MCF 10A (cell line): ENCODE results near the gene NPY4R2. TPM values are rescaled to one million over a fixed set of nuclear protein-coding genes. Genes with fewer than 3 reads are reported as not detected.
"Not testable (repeated sequence)": the region's sequence is repeated elsewhere in the genome, so short reads cannot be mapped to it uniquely, and the experiment has no call there.

Experiments used
- Bru-seq: library from RNA; stranded (reverse); fragments of 400-500 nt; gene quantifications from one replicate; lab custom pipeline; 2021; lab: Mats Ljungman, UMichigan
- BruChase-seq, 2 experiments: library from RNA; stranded (reverse); fragments of 400-500 nt; gene quantifications; one replicate each; lab custom pipeline; 2021; lab: Mats Ljungman, UMichigan
- BruUV-seq: library from RNA; stranded (reverse); fragments of 400-500 nt; replicated peaks from 2 replicates; lab custom pipeline; 2021; lab: Mats Ljungman, UMichigan
- CTCF ChIA-PET: fragments of 300-600 bp; sonication (Branson Sonifier 250); formaldehyde crosslinking; extraction: SDS; loops from one replicate; lab custom pipeline; 2021; ENCODE audit warnings: antibody characterized with exemption, inconsistent platforms; lab: Yijun Ruan, JAX
- POLR2A ChIA-PET: fragments of 300-600, 350-650 bp; sonication (Branson Sonifier 250); formaldehyde crosslinking; extraction: SDS; loops from one replicate; lab custom pipeline; 2020; ENCODE audit warnings: antibody characterized with exemption, inconsistent platforms; lab: Yijun Ruan, JAX
- DNase-seq: peaks from one replicate; pipeline ENCODE4 v3.0.0-alpha.2; 2018; ENCODE audit not compliant: unreplicated experiment
- H3K27ac Mint-ChIP-seq: one replicate; pipeline ENCODE4 v1.8.0; 2022; ENCODE audit warnings: mild to moderate bottlenecking, low read depth, mixed read lengths; ENCODE audit not compliant: unreplicated experiment
- H3K27me3 Mint-ChIP-seq: one replicate; pipeline ENCODE4 v1.8.0; 2022; ENCODE audit warnings: mixed read lengths; ENCODE audit not compliant: insufficient read depth, unreplicated experiment
- H3K36me3 Mint-ChIP-seq: one replicate; pipeline ENCODE4 v1.8.0; 2022; ENCODE audit warnings: mild to moderate bottlenecking, moderate library complexity, mixed read lengths; ENCODE audit not compliant: insufficient read depth, unreplicated experiment
- H3K4me1 Mint-ChIP-seq: one replicate; pipeline ENCODE4 v1.8.0; 2022; ENCODE audit warnings: mixed read lengths; ENCODE audit not compliant: insufficient read depth, unreplicated experiment
- H3K4me3 Mint-ChIP-seq: one replicate; pipeline ENCODE4 v1.8.0; 2022; ENCODE audit warnings: mild to moderate bottlenecking, moderate library complexity, mixed read lengths; ENCODE audit not compliant: unreplicated experiment
- H3K9me3 Mint-ChIP-seq: one replicate; pipeline ENCODE4 v1.8.0; 2022; ENCODE audit warnings: mixed read lengths; ENCODE audit not compliant: unreplicated experiment
- intact Hi-C: fragments of 100-400 bp; cut with micrococcal nuclease; formaldehyde crosslinking; loops from 2 replicates; pipeline ENCODE4 v1.14.1; 2022
- long read RNA-seq: library from polyadenylated mRNA; stranded (forward); transcript quantifications from one replicate; pipeline ENCODE4 v2.0.0, GENCODE V29; 2022
- total RNA-seq: library from RNA; stranded (reverse); gene quantifications from 2 replicates; pipeline ENCODE4 v1.2.3, GENCODE V29; 2022

NPY4R2 gene
- total RNA-seq (not detected in 2 replicates), Bru-seq, nascent RNA (not detected), BruChase-seq, experiment 1, labeled RNA remaining after a 6-hour chase (not detected), BruChase-seq, experiment 2, labeled RNA remaining after a 2-hour chase (not detected)
- long read RNA-seq, result 0 reads

- POLR2A ChIA-PET, result not testable (repeated sequence)
Measured at GRCh38 chr10:47918475-47918874, at the start of gene NPY4R2. TSS of gene NPY4R2 (plus strand) at chr10:47918662. CDS start at chr10:47921988, 3,326 bp downstream.

GRCh38 chr10:47870887-47871286 is 47.6 kb upstream of the NPY4R2 start:
- H3K36me3 Mint-ChIP-seq, H3K4me1 Mint-ChIP-seq, BruUV-seq, POLR2A ChIA-PET, CTCF ChIA-PET, H3K27me3 Mint-ChIP-seq, intact Hi-C loops, H3K27ac Mint-ChIP-seq, H3K9me3 Mint-ChIP-seq, H3K4me3 Mint-ChIP-seq, DNase-seq: not testable (repeated sequence)

More at GRCh38 chr10:47918475-47918874, at the start of gene NPY4R2:
- intact Hi-C loops, CTCF ChIA-PET, H3K9me3 Mint-ChIP-seq, H3K4me3 Mint-ChIP-seq, BruUV-seq, H3K27ac Mint-ChIP-seq, H3K27me3 Mint-ChIP-seq, H3K36me3 Mint-ChIP-seq, DNase-seq, H3K4me1 Mint-ChIP-seq: not testable (repeated sequence)

GRCh38 chr10:47871485-47872180 is 46.8 kb upstream of the NPY4R2 start:
- H3K36me3 Mint-ChIP-seq, POLR2A ChIA-PET, H3K9me3 Mint-ChIP-seq, DNase-seq, H3K27me3 Mint-ChIP-seq, CTCF ChIA-PET, BruUV-seq, H3K4me3 Mint-ChIP-seq, H3K27ac Mint-ChIP-seq, H3K4me1 Mint-ChIP-seq, intact Hi-C loops: not testable (repeated sequence)

- POLR2A ChIA-PET, DNase-seq, H3K4me1 Mint-ChIP-seq, intact Hi-C loops, H3K9me3 Mint-ChIP-seq, H3K27ac Mint-ChIP-seq, CTCF ChIA-PET, H3K36me3 Mint-ChIP-seq, H3K4me3 Mint-ChIP-seq, BruUV-seq, H3K27me3 Mint-ChIP-seq: not testable (repeated sequence)
Measured at GRCh38 chr10:47872236-47872635, 46.2 kb upstream of the NPY4R2 start.

GRCh38 chr10:47884239-47884638 is 34.2 kb upstream of the NPY4R2 start:
- CTCF ChIA-PET, H3K27ac Mint-ChIP-seq, H3K27me3 Mint-ChIP-seq, H3K4me1 Mint-ChIP-seq, H3K4me3 Mint-ChIP-seq, intact Hi-C loops, BruUV-seq, DNase-seq, POLR2A ChIA-PET, H3K9me3 Mint-ChIP-seq, H3K36me3 Mint-ChIP-seq: not testable (repeated sequence)

- H3K4me1 Mint-ChIP-seq, BruUV-seq, H3K9me3 Mint-ChIP-seq, H3K27me3 Mint-ChIP-seq, CTCF ChIA-PET, DNase-seq, H3K4me3 Mint-ChIP-seq, H3K36me3 Mint-ChIP-seq, H3K27ac Mint-ChIP-seq, intact Hi-C loops, POLR2A ChIA-PET: not testable (repeated sequence)
Measured at GRCh38 chr10:47884934-47885333, 33.5 kb upstream of the NPY4R2 start.

- POLR2A ChIA-PET, H3K9me3 Mint-ChIP-seq, H3K4me3 Mint-ChIP-seq, H3K27ac Mint-ChIP-seq, CTCF ChIA-PET, H3K36me3 Mint-ChIP-seq, intact Hi-C loops, DNase-seq, H3K27me3 Mint-ChIP-seq, H3K4me1 Mint-ChIP-seq, BruUV-seq: not testable (repeated sequence)
Measured at GRCh38 chr10:47886356-47886755, 32.1 kb upstream of the NPY4R2 start.

- H3K4me3 Mint-ChIP-seq, intact Hi-C loops, POLR2A ChIA-PET, DNase-seq, CTCF ChIA-PET, H3K9me3 Mint-ChIP-seq, H3K36me3 Mint-ChIP-seq, H3K27ac Mint-ChIP-seq, BruUV-seq, H3K4me1 Mint-ChIP-seq, H3K27me3 Mint-ChIP-seq: not testable (repeated sequence)
Measured at GRCh38 chr10:47886827-47887226, 31.6 kb upstream of the NPY4R2 start.

GRCh38 chr10:47890737-47891136 is 27.7 kb upstream of the NPY4R2 start:
- not testable (repeated sequence) for H3K4me1 Mint-ChIP-seq

More at GRCh38 chr10:47890737-47891136, 27.7 kb upstream of the NPY4R2 start:
- CTCF ChIA-PET, BruUV-seq, intact Hi-C loops, H3K36me3 Mint-ChIP-seq, DNase-seq, POLR2A ChIA-PET, H3K9me3 Mint-ChIP-seq, H3K4me3 Mint-ChIP-seq, H3K27ac Mint-ChIP-seq, H3K27me3 Mint-ChIP-seq: not testable (repeated sequence)
